Liver (tissue), 9 donors: ENCODE results near the gene ING5. TPM values are rescaled to one million over a fixed set of nuclear protein-coding genes. Genes with fewer than 3 reads are reported as not detected.

ENCODE experiments used
- DNase-seq: peaks from one replicate; pipeline ENCODE4 v3.0.0-alpha.2; 2017; ENCODE audit warnings: low spot score
- H3K27ac ChIP-seq, 2 donors: one replicate each; pipeline ENCODE4 v1.7.0; 2013; ENCODE audit warnings: inconsistent platforms in 2 of 2, low read length in 2 of 2, control low read depth in 1 of 2, low read depth in 1 of 2, mild to moderate bottlenecking in 1 of 2
- H3K27me3 ChIP-seq, 4 donors: one replicate each; pipeline versions ENCODE4 v1.6.1 to v1.7.0; 2013; ENCODE audit warnings: low read length in 3 of 4, inconsistent platforms in 1 of 4, mild to moderate bottlenecking in 1 of 4, moderate library complexity in 1 of 4; ENCODE audit not compliant: control insufficient read depth in 4 of 4, insufficient read depth in 4 of 4
- H3K36me3 ChIP-seq, 4 donors: one replicate each; pipeline versions ENCODE4 v1.6.1 to v1.7.0; 2013; ENCODE audit warnings: low read length in 3 of 4, mild to moderate bottlenecking in 3 of 4, low read depth in 1 of 4, moderate library complexity in 1 of 4; ENCODE audit not compliant: control insufficient read depth in 4 of 4, insufficient read depth in 3 of 4
- H3K4me1 ChIP-seq, 4 donors: one replicate each; pipeline versions ENCODE4 v1.6.1 to v1.7.0; 2013; ENCODE audit warnings: low read length in 3 of 4, mild to moderate bottlenecking in 3 of 4, moderate library complexity in 1 of 4; ENCODE audit not compliant: control insufficient read depth in 4 of 4, insufficient read depth in 4 of 4
- H3K4me3 ChIP-seq, 3 donors: one replicate each; pipeline versions ENCODE4 v1.6.1 to v1.7.0; 2013; ENCODE audit warnings: low read length in 3 of 3, control low read depth in 1 of 3, low read depth in 1 of 3, mild to moderate bottlenecking in 1 of 3
- H3K9ac ChIP-seq, 2 donors: one replicate each; pipeline ENCODE4 v1.7.0; 2013; ENCODE audit warnings: low read length in 2 of 2, mild to moderate bottlenecking in 2 of 2, moderate library complexity in 2 of 2, control low read depth in 1 of 2, low read depth in 1 of 2
- H3K9me3 ChIP-seq, 4 donors: one replicate each; pipeline versions ENCODE4 v1.6.1 to v1.7.0; 2013; ENCODE audit warnings: low read length in 3 of 4; ENCODE audit not compliant: control insufficient read depth in 4 of 4
- ATF3 ChIP-seq: IDR thresholded peaks from 2 replicates; pipeline ENCODE4 v1.6.1; 2016; ENCODE audit warnings: antibody characterized with exemption
- CTCF ChIP-seq: fragments of 150-350 bp; IDR thresholded peaks from 2 replicates; pipeline ENCODE4 v1.5.1; 2017; ENCODE audit warnings: improper control_type of control experiment, low read depth, low read length; ENCODE audit not compliant: missing input control
- EGR1 ChIP-seq, 2 donors: IDR thresholded peaks; 2 replicates each; pipeline ENCODE4 v1.6.1; 2016 to 2018; ENCODE audit warnings: antibody characterized with exemption in 2 of 2, low read depth in 2 of 2
- FOXA1 ChIP-seq: IDR thresholded peaks from 2 replicates; pipeline ENCODE4 v1.6.1; 2016; ENCODE audit warnings: antibody characterized with exemption
- FOXA2 ChIP-seq: IDR thresholded peaks from 2 replicates; pipeline ENCODE4 v1.6.1; 2016; ENCODE audit warnings: antibody characterized with exemption
- GABPA ChIP-seq, 2 donors: IDR thresholded peaks in 1 of 2; conservative IDR thresholded peaks in 1 of 2; 2 replicates each; pipeline ENCODE4 v1.6.1; 2016; ENCODE audit warnings: antibody characterized with exemption in 2 of 2, mild to moderate bottlenecking in 1 of 2, moderate library complexity in 1 of 2
- HNF4A ChIP-seq, 2 donors: conservative IDR thresholded peaks; 2 replicates each; pipeline ENCODE4 v1.6.1; 2016; ENCODE audit warnings: antibody characterized with exemption in 2 of 2, mild to moderate bottlenecking in 2 of 2
- HNF4G ChIP-seq: IDR thresholded peaks from 2 replicates; pipeline ENCODE4 v1.6.1; 2016; ENCODE audit warnings: antibody characterized with exemption
- JUND ChIP-seq, 2 donors: IDR thresholded peaks; 2 replicates each; pipeline ENCODE4 v1.6.1; 2016; ENCODE audit warnings: antibody characterized with exemption in 2 of 2
- MAX ChIP-seq: IDR thresholded peaks from 2 replicates; pipeline ENCODE4 v1.6.1; 2016; ENCODE audit warnings: antibody characterized with exemption
- NR2F2 ChIP-seq: IDR thresholded peaks from 2 replicates; pipeline ENCODE4 v1.6.1; 2016; ENCODE audit warnings: antibody characterized with exemption
- RAD21 ChIP-seq, 2 donors: IDR thresholded peaks; 2 replicates each; pipeline ENCODE4 v1.6.1; 2016; ENCODE audit warnings: antibody characterized with exemption in 2 of 2, mild to moderate bottlenecking in 2 of 2
- REST ChIP-seq: IDR thresholded peaks from 2 replicates; pipeline ENCODE4 v1.6.1; 2016; ENCODE audit warnings: antibody characterized with exemption, mild to moderate bottlenecking
- RXRA ChIP-seq, 2 donors: IDR thresholded peaks; 2 replicates each; pipeline ENCODE4 v1.6.1; 2017 to 2018; ENCODE audit warnings: antibody characterized with exemption in 2 of 2, mild to moderate bottlenecking in 1 of 2
- SP1 ChIP-seq: IDR thresholded peaks from 2 replicates; pipeline ENCODE4 v1.6.1; 2018; ENCODE audit warnings: antibody characterized with exemption, mild to moderate bottlenecking
- TAF1 ChIP-seq: conservative IDR thresholded peaks from 2 replicates; pipeline ENCODE4 v1.6.1; 2016; ENCODE audit warnings: antibody characterized with exemption, mild to moderate bottlenecking
- YY1 ChIP-seq: IDR thresholded peaks from 2 replicates; pipeline ENCODE4 v1.6.1; 2016; ENCODE audit warnings: antibody characterized with exemption, mild to moderate bottlenecking
- ZBTB33 ChIP-seq: IDR thresholded peaks from 2 replicates; pipeline ENCODE4 v1.6.1; 2016; ENCODE audit warnings: antibody characterized with exemption
- WGBS: extraction: QIAGEN DNeasy Blood & Tissue Kit; methylation state at CpG from one replicate; pipeline ENCODE4 v1.1.7; 2013; 5-methylcytosine and 5-hydroxymethylcytosine counted together
- polyA plus RNA-seq, 2 donors: library from polyadenylated mRNA; stranded (reverse) in 1 of 2; unstranded in 1 of 2; fragments of 200-250 nt in 1 of 2; fragments of >200 nt in 1 of 2; fragmentation: Nextera tagmentation in 1 of 2; extraction: Ambion mirVana in 1 of 2; gene quantifications; one replicate each; pipeline versions ENCODE4 v1.2.1 to v1.2.3, GENCODE V29; 2013 to 2015
- total RNA-seq, 2 donors: library from RNA; depleted of rRNA; stranded (reverse); fragments of >200 nt; gene quantifications; one replicate each; pipeline ENCODE4 v1.2.3, GENCODE V29; 2014
- donor health status: healthy.
- donor health status: healthy.
- donor health status: healthy.
- donor health status: healthy.
- donor health status: healthy.

Gene ING5
- total and polyA plus RNA-seq, 4 donors = 7.2 to 24.2 (median 13.9) TPM

GRCh38 chr2:241668839-241669238, 33.0 kb upstream of the ING5 start:
- no peak overlapping the region for H3K9ac ChIP-seq
- TF ChIP-seq ZBTB33 (no peak), CTCF (no peak), ATF3 (no peak), REST (no peak), YY1 (no peak), HNF4G (no peak), SP1 (no peak), JUND (IDR thresholded peaks at IDR 0.05) (no peak), FOXA1 (no peak), HNF4A (conservative IDR thresholded peaks at IDR 0.05) (no peak), RAD21 (IDR thresholded peaks at IDR 0.05) (no peak), FOXA2 (no peak), GABPA (IDR thresholded peaks at IDR 0.05 in 1 of 2, conservative IDR thresholded peaks at IDR 0.05 in 1 of 2) (no peak), RXRA (IDR thresholded peaks at IDR 0.05) (no peak), TAF1 (no peak), MAX (no peak), EGR1 (IDR thresholded peaks at IDR 0.05; ENCODE audit: low read depth in 2 of 2) (no peak), NR2F2 (no peak)
- H3K27me3 ChIP-seq = no peaks in the 10 kb centered on the region
- no peak overlapping the region for H3K4me3 ChIP-seq
- DNase-seq = no peak
- peaks cover 0 to 15% (median 0%) of the 10 kb centered on the region in 4 donors for H3K4me1 ChIP-seq
- WGBS = 91% methylated on average over 12 of the region's 12 CpGs
- no peak overlapping the region for H3K27ac ChIP-seq
- peaks cover 4 to 47% (median 14%) of the 10 kb centered on the region in 4 donors for H3K36me3 ChIP-seq
- H3K9me3 ChIP-seq = no peaks in the 10 kb centered on the region
